Large intestine (tissue), 3 donors: ENCODE results near the gene SLC25A45. TPM values are rescaled to one million over a fixed set of nuclear protein-coding genes. Genes with fewer than 3 reads are reported as not detected.
"Not testable (repeated sequence)": the region's sequence is repeated elsewhere in the genome, so short reads cannot be mapped to it uniquely, and the experiment has no call there.

Experiments used
- DNase-seq, 2 donors: peaks; one replicate each; pipeline versions ENCODE4 v3.0.0 to v3.0.0-alpha.2; 2013
- H3K27ac ChIP-seq: one replicate; pipeline ENCODE4 v1.5.1; 2013; ENCODE audit warnings: low read length
- H3K27me3 ChIP-seq: 2 replicates; pipeline ENCODE4 v1.6.1; 2013; ENCODE audit warnings: low read length; ENCODE audit not compliant: control insufficient read depth, insufficient read depth
- H3K36me3 ChIP-seq: 2 replicates; pipeline ENCODE4 v1.6.1; 2013; ENCODE audit warnings: low read length; ENCODE audit not compliant: control insufficient read depth, insufficient read depth
- H3K4me1 ChIP-seq: one replicate; pipeline ENCODE4 v1.6.1; 2013; ENCODE audit warnings: low read length; ENCODE audit not compliant: control insufficient read depth, insufficient read depth
- H3K4me3 ChIP-seq: one replicate; pipeline ENCODE4 v1.5.1; 2013; ENCODE audit warnings: low read length
- H3K9me3 ChIP-seq: one replicate; pipeline ENCODE4 v1.6.1; 2013; ENCODE audit warnings: mild to moderate bottlenecking, low read depth, low read length, moderate library complexity; ENCODE audit not compliant: control insufficient read depth
- WGBS: methylation state at CpG from one replicate; pipeline ENCODE4 v1.1.5; 2013; ENCODE audit warnings: low lambda C conversion rate; ENCODE audit not compliant: insufficient coverage; 5-methylcytosine and 5-hydroxymethylcytosine counted together
- polyA plus RNA-seq: library from polyadenylated mRNA; unstranded; fragments of 120-200 nt; gene quantifications from one replicate; pipeline ENCODE4 v1.2.1, GENCODE V29; 2013

The SLC25A45 gene
- polyA plus RNA-seq, 1 donor: 41.2 TPM

GRCh38 chr11:65338676-65339075 is 43.8 kb downstream of the SLC25A45 start:
- Histone ChIP-seq H3K4me3 (no peak overlapping the region), H3K27ac (no peak overlapping the region), H3K36me3 (peaks cover 56% of the 10 kb centered on the region), H3K9me3 (no peaks in the 10 kb centered on the region), H3K4me1 (peaks cover 11% of the 10 kb centered on the region), H3K27me3 (no peaks in the 10 kb centered on the region)
- no peak for DNase-seq
- WGBS: no CpG with 5 or more reads among the region's 7 CpGs

GRCh38 chr11:65334696-65335295 is 47.6 kb downstream of the SLC25A45 start:
- peaks cover 11% of the 10 kb centered on the region for H3K4me1 ChIP-seq
- peaks cover 19% of the 10 kb centered on the region for H3K36me3 ChIP-seq
- no peak for DNase-seq
- no peaks in the 10 kb centered on the region for H3K27me3 ChIP-seq
- WGBS: 0% methylated on average over 1 of the region's 5 CpGs
- no peak overlapping the region for H3K27ac ChIP-seq
- peak overlapping the region; percentile 99 for H3K4me3 ChIP-seq
- H3K9me3 ChIP-seq: no peaks in the 10 kb centered on the region

- no CpG with 5 or more reads among the region's 9 CpGs for WGBS
- not testable (repeated sequence) for DNase-seq
Observed at GRCh38 chr11:65332591-65332990, 49.9 kb downstream of the SLC25A45 start.

GRCh38 chr11:65330544-65330943 is 51.9 kb downstream of the SLC25A45 start:
- Histone ChIP-seq H3K4me1 (peaks cover 22% of the 10 kb centered on the region), H3K4me3 (no peak overlapping the region), H3K27me3 (no peaks in the 10 kb centered on the region), H3K9me3 (no peaks in the 10 kb centered on the region), H3K36me3 (no peaks in the 10 kb centered on the region), H3K27ac (no peak overlapping the region)
- DNase-seq: no peak
- WGBS: no CpG with 5 or more reads among the region's 7 CpGs

More at GRCh38 chr11:65332591-65332990, 49.9 kb downstream of the SLC25A45 start:
- not testable (repeated sequence) for H3K36me3 ChIP-seq, H3K9me3 ChIP-seq, H3K27me3 ChIP-seq, H3K27ac ChIP-seq, H3K4me3 ChIP-seq
- peaks cover 20% of the 10 kb centered on the region for H3K4me1 ChIP-seq

DNA sequence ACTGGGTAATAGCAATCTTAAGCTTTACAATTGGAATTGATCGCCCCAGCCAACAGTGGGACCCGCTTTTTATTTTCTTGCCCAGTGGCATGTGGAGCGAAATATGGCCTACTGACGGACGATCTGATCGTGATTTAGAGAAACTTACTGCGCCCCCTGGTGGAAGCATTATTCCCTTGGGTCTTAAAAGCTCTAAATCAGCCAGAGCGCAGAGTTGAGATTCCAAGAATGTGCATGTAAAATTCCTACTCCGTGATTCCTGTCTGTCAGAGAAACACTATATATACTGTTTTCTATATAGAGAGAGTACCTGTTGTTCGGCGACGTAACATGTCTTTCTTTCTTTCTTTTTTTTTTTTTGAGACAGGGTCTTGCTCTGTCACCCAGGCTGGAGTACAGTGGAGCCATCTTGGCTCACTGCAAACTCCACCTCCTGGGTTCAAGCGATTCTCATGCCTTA is 52.5 kb downstream of the SLC25A45 start:
- no CpG with 5 or more reads among the region's 13 CpGs for WGBS
- Histone ChIP-seq H3K4me1 (peaks cover 17% of the 10 kb centered on the region), H3K27me3 (no peaks in the 10 kb centered on the region), H3K4me3 (no peak overlapping the region), H3K36me3 (no peaks in the 10 kb centered on the region), H3K9me3 (no peaks in the 10 kb centered on the region), H3K27ac (no peak overlapping the region)
- peak; percentile 79 to 82 for DNase-seq

- Histone ChIP-seq H3K27ac (no peak overlapping the region), H3K9me3 (no peaks in the 10 kb centered on the region), H3K27me3 (no peaks in the 10 kb centered on the region), H3K4me3 (no peak overlapping the region), H3K36me3 (no peaks in the 10 kb centered on the region), H3K4me1 (peaks cover 12% of the 10 kb centered on the region)
- no CpG with 5 or more reads among the region's 2 CpGs for WGBS
- DNase-seq: no peak
Observed at GRCh38 chr11:65329478-65329877, 53.0 kb downstream of the SLC25A45 start.

DNA sequence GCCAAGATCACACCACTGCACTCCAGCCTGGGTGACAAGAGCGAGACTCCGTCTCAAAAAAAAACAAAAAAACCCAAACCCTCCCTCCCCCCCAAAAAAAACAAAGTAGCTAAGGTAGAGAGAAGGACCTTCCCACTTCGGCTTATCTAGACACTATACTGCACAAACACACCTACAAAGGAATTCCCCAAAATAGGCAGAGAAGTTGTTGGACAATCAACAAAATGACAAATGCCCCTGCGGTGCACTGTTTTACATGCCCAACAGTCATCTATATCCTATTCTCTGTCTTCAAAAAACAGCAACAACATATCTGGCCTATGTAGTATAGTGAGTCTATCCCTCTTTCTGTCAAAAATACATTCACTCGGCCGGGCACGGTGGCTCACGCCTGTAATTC is 55.4 kb downstream of the SLC25A45 start:
- DNase-seq: no peak
- H3K9me3 ChIP-seq: no peaks in the 10 kb centered on the region
- no peak overlapping the region for H3K4me3 ChIP-seq
- H3K4me1 ChIP-seq: peaks cover 11% of the 10 kb centered on the region
- no peak overlapping the region for H3K27ac ChIP-seq
- peaks cover 6% of the 10 kb centered on the region for H3K36me3 ChIP-seq
- 60% methylated on average over 1 of the region's 8 CpGs for WGBS
- H3K27me3 ChIP-seq: no peaks in the 10 kb centered on the region

DNA sequence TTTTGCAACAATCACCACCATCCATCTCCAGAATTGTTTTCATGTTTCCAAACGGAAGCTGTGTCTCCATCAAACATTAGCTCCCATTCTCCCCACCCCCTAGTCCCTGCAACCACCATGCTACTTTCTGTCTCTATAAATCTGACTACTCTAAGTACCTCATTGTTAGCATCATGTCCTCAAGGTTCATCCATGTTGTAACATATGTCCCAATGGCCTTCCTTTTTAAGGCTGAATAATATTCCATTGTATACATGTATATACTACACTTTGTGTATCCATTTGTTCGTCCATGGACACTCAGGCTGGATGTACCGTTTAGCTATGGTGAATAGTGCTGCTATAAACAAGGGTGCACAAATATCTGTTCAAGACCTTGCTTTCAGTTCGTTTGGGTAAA is 57.0 kb downstream of the SLC25A45 start:
- Histone ChIP-seq H3K27me3 (no peaks in the 10 kb centered on the region), H3K36me3 (peaks cover 22% of the 10 kb centered on the region), H3K27ac (no peak overlapping the region), H3K4me3 (no peak overlapping the region), H3K4me1 (peaks cover 11% of the 10 kb centered on the region), H3K9me3 (no peaks in the 10 kb centered on the region)
- DNase-seq: no peak
- 86% methylated on average over 1 of the region's 4 CpGs for WGBS

Other genes with a start within 250 kb of the SLC25A45 start
- 37.9 TPM for gene SYVN1, start 248.1 kb downstream of the SLC25A45 start, polyA plus RNA-seq
- not detected for gene SPDYC, start 212.4 kb downstream of the SLC25A45 start, polyA plus RNA-seq
- gene CAPN1, start 200.7 kb downstream of the SLC25A45 start, polyA plus RNA-seq: 106 TPM
- 13.6 TPM for gene POLA2, start 120.7 kb downstream of the SLC25A45 start, polyA plus RNA-seq
- gene CDC42EP2, start 67.8 kb downstream of the SLC25A45 start, polyA plus RNA-seq: 10.5 TPM
- 48.9 TPM for gene DPF2, start 48.8 kb downstream of the SLC25A45 start, polyA plus RNA-seq
- 2.1 TPM for gene TIGD3, start 27.9 kb downstream of the SLC25A45 start, polyA plus RNA-seq
- 23.5 TPM for gene FRMD8, start 4.0 kb upstream of the SLC25A45 start, polyA plus RNA-seq
- 1,329 TPM for gene NEAT1, start 40.2 kb upstream of the SLC25A45 start, polyA plus RNA-seq
- gene MALAT1, start 116.4 kb upstream of the SLC25A45 start, polyA plus RNA-seq: 368 TPM
- 50.7 TPM for gene SCYL1, start 142.4 kb upstream of the SLC25A45 start, polyA plus RNA-seq
- 105 TPM for gene LTBP3, start 175.7 kb upstream of the SLC25A45 start, polyA plus RNA-seq
- 32.3 TPM for gene ZNRD2, start 187.8 kb upstream of the SLC25A45 start, polyA plus RNA-seq
- 25.9 TPM for gene FAM89B, start 189.9 kb upstream of the SLC25A45 start, polyA plus RNA-seq
- gene EHBP1L1, start 193.4 kb upstream of the SLC25A45 start, polyA plus RNA-seq: 77.9 TPM
- gene KCNK7, start 213.2 kb upstream of the SLC25A45 start, polyA plus RNA-seq: 0.49 TPM
- 69.1 TPM for gene MAP3K11, start 231.6 kb upstream of the SLC25A45 start, polyA plus RNA-seq
- 29.1 TPM for gene PCNX3, start 233.1 kb upstream of the SLC25A45 start, polyA plus RNA-seq